Left forelimb (tissue), 1 donor: Measurements from ENCODE around the gene CALN1.
"Not testable (repeated sequence)": the region's sequence is repeated elsewhere in the genome, so short reads cannot be mapped to it uniquely, and the experiment has no call there.

Experiments used
- DNase-seq: peaks from one replicate; pipeline ENCODE4 v3.0.0-alpha.2; 2018; ENCODE audit warnings: low spot score

CALN1 gene

GRCh38 chr7:72412121-72412618 is at the start of gene CALN1:
Gene CALN1 (minus strand): TSS chr7:72412338.
- not testable (repeated sequence) for DNase-seq

- no peak for DNase-seq
Measured at GRCh38 chr7:72453471-72453870, 41.3 kb upstream of the CALN1 start.

GRCh38 chr7:72447465-72448204 is 35.5 kb upstream of the CALN1 start:
- DNase-seq = no peak

- DNase-seq = no peak
Measured at GRCh38 chr7:72446591-72447462, 34.7 kb upstream of the CALN1 start.

- DNase-seq = no peak
Measured at GRCh38 chr7:72446131-72446530, 34.0 kb upstream of the CALN1 start.

GRCh38 chr7:72445580-72445979 is 33.4 kb upstream of the CALN1 start:
- DNase-seq = no peak

GRCh38 chr7:72445075-72445474 is 32.9 kb upstream of the CALN1 start:
- DNase-seq = no peak

- DNase-seq = no peak
Measured at GRCh38 chr7:72444026-72444776, 32.1 kb upstream of the CALN1 start.

- no peak for DNase-seq
Measured at GRCh38 chr7:72441791-72442190, 29.7 kb upstream of the CALN1 start.

- no peak for DNase-seq
Measured at GRCh38 chr7:72438491-72438890, 26.4 kb upstream of the CALN1 start.

GRCh38 chr7:72437610-72438009 is 25.5 kb upstream of the CALN1 start:
- no peak for DNase-seq

- no peak for DNase-seq
Measured at GRCh38 chr7:72437061-72437585, 25.0 kb upstream of the CALN1 start.

GRCh38 chr7:72435925-72436480 is 23.9 kb upstream of the CALN1 start:
- no peak for DNase-seq

GRCh38 chr7:72435366-72435765 is 23.2 kb upstream of the CALN1 start:
- no peak for DNase-seq

- no peak for DNase-seq
Measured at GRCh38 chr7:72430531-72430930, 18.4 kb upstream of the CALN1 start.

- no peak for DNase-seq
Measured at GRCh38 chr7:72429316-72429715, 17.2 kb upstream of the CALN1 start.

- DNase-seq = no peak
Measured at GRCh38 chr7:72416846-72417245, 4.7 kb upstream of the CALN1 start.

- DNase-seq = no peak
Measured at GRCh38 chr7:72415586-72415985, 3.4 kb upstream of the CALN1 start.

GRCh38 chr7:72413886-72414285 is 1.7 kb upstream of the CALN1 start:
- no peak for DNase-seq

GRCh38 chr7:72413290-72413689 is 1.2 kb upstream of the CALN1 start:
- DNase-seq = no peak

- no peak for DNase-seq
Measured at GRCh38 chr7:72411419-72411818, 719 bp downstream of the CALN1 start.

- no peak for DNase-seq
Measured at GRCh38 chr7:72409638-72410015, 2.5 kb downstream of the CALN1 start.
